ENCODE data around the gene PLEKHG3.

- TF ChIP-seq CTCF (conservative IDR thresholded peaks at IDR 0.05; ENCODE audit: low read length) (no peak), EZH2phosphoT487 (IDR thresholded peaks at IDR 0.05; ENCODE audit: borderline replicate concordance) (no peak)
Measured at GRCh38 chr14:64682843-64683242, 21.4 kb upstream of the PLEKHG3 start.

All from Loucy (cell line).